Subcutaneous adipose tissue (tissue), 4 donors: Measurements from ENCODE around the gene ACTRT2. TPM values are rescaled to one million over a fixed set of nuclear protein-coding genes. Genes with fewer than 3 reads are reported as not detected.

Experiments used
- CTCF ChIP-seq: fragments of 450-650 bp; IDR thresholded peaks from one replicate; pipeline ENCODE4 v1.5.1; 2016; ENCODE audit warnings: low read depth, mild to moderate bottlenecking, control low read depth, antibody characterized with exemption, moderate library complexity
- total RNA-seq, 4 donors: library from RNA; depleted of rRNA; stranded (reverse); fragments of >200 nt; gene quantifications; one replicate each; pipeline ENCODE4 v1.1.0, GENCODE V29; 2016

Gene ACTRT2
- not detected for total RNA-seq

- no peak for TF ChIP-seq CTCF
These were observed at the start of gene ACTRT2 for GRCh38 chr1:3021233-3021671. ACTRT2 (plus strand) TSS chr1:3021467; CDS start chr1:3021687, 220 bp downstream.

GRCh38 chr1:2971609-2972008 is 49.7 kb upstream of the ACTRT2 start:
- no peak for TF ChIP-seq CTCF

GRCh38 chr1:2972011-2972878 is 49.0 kb upstream of the ACTRT2 start:
- TF ChIP-seq CTCF: no peak

- TF ChIP-seq CTCF: no peak
These were observed 48.2 kb upstream of the ACTRT2 start for GRCh38 chr1:2972879-2973575.

- TF ChIP-seq CTCF: no peak
These were observed 47.4 kb upstream of the ACTRT2 start for GRCh38 chr1:2973601-2974593.

GRCh38 chr1:2974701-2975301 is 46.5 kb upstream of the ACTRT2 start:
- no peak for TF ChIP-seq CTCF
